ENCODE measurements around the gene LIFR.

DNA sequence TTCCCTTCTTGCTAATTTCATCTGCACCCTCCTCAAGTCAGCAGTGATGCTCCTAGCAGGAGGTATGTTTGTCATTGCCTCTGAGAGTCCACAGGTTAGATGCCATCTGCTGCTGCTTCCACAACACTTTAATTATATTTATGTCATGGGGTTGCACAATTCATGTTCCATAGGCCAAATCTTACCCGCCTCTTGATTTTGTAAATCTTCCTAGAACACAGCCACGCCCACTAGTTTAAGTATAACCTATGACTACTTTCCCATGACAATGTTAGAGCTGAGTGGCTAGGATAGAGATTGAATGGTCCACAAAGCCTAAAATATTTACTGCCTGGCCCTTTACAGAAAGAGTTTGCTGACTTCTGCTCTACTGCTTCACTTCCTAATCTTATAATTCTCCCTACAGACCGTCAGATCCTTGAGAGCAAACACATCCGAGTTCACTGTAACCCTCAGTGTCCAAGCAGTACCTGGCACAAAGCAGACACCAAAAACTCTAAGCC is 21.1 kb downstream of the LIFR start:
- TF ChIP-seq, protein P1, sequence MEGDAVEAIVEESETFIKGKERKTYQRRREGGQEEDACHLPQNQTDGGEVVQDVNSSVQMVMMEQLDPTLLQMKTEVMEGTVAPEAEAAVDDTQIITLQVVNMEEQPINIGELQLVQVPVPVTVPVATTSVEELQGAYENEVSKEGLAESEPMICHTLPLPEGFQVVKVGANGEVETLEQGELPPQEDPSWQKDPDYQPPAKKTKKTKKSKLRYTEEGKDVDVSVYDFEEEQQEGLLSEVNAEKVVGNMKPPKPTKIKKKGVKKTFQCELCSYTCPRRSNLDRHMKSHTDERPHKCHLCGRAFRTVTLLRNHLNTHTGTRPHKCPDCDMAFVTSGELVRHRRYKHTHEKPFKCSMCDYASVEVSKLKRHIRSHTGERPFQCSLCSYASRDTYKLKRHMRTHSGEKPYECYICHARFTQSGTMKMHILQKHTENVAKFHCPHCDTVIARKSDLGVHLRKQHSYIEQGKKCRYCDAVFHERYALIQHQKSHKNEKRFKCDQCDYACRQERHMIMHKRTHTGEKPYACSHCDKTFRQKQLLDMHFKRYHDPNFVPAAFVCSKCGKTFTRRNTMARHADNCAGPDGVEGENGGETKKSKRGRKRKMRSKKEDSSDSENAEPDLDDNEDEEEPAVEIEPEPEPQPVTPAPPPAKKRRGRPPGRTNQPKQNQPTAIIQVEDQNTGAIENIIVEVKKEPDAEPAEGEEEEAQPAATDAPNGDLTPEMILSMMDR (IDR thresholded peaks at IDR 0.05): no peak
- no peak for TF ChIP-seq POLR2A (IDR thresholded peaks at IDR 0.05)

All from body of pancreas (tissue), 4 donors.